GM12878 (cell line): Measurements from ENCODE around the gene ADAMTS2. TPM values are rescaled to one million over a fixed set of nuclear protein-coding genes. Genes with fewer than 3 reads are reported as not detected.

Source experiments
- ATAC-seq: fragments of 200-7000 bp; cut with Tn5 transposase; 3 replicates; pipeline ENCODE4 v1.9.1; 2020; ENCODE audit warnings: mild to moderate bottlenecking, moderate library complexity
- BruUV-seq: library from RNA; stranded (reverse); fragments of 400-500 nt; replicated peaks from 2 replicates; lab custom pipeline; 2021; lab: Mats Ljungman, UMichigan
- CTCF ChIA-PET: fragments of 300-600 bp; sonication (Branson Sonifier 250); formaldehyde crosslinking; extraction: SDS; loops from one replicate; lab custom pipeline; 2021; ENCODE audit warnings: inconsistent platforms; lab: Yijun Ruan, JAX
- POLR2A ChIA-PET: fragments of 350-600 bp; formaldehyde crosslinking; extraction: SDS; loops from one replicate; lab custom pipeline; 2021; ENCODE audit warnings: inconsistent platforms; lab: Charles Lee
- RAD21 ChIA-PET: fragments of 300-600 bp; sonication (Branson Sonifier 250); formaldehyde crosslinking; loops from one replicate; lab custom pipeline; 2023; ENCODE audit warnings: antibody characterized with exemption; ENCODE audit not compliant: unreplicated experiment; lab: Charles Lee
- SMC1A ChIA-PET: fragments of 300-600 bp; sonication (Branson Sonifier 250); formaldehyde crosslinking; loops from one replicate; lab custom pipeline; 2023; ENCODE audit not compliant: unreplicated experiment, uncharacterized antibody; lab: Charles Lee
- DNase-seq: peaks from one replicate; pipeline ENCODE4 v3.0.0-alpha.2; 2011; ENCODE audit warnings: low read depth, low spot score
- FAIRE-seq: peaks from 3 replicates; lab custom pipeline; 2011; peaks lifted over from hg19 to GRCh38; lab: Jason Lieb, UNC
- H2AFZ ChIP-seq: 2 replicates; pipeline ENCODE4 v1.6.0; 2011; ENCODE audit warnings: low read depth, low read length, control low read depth; ENCODE audit not compliant: control insufficient read depth
- H3K27ac ChIP-seq: 2 replicates; pipeline ENCODE4 v1.5.1; 2011; ENCODE audit warnings: control low read depth; ENCODE audit not compliant: control insufficient read depth, insufficient read depth
- H3K27me3 ChIP-seq, 2 experiments: replicated peaks in 1 of 2; 2 replicates each; pipeline versions ENCODE4 v1.6.0 to v1.6.1; 2011; ENCODE audit warnings: low read length in 1 of 2; ENCODE audit not compliant: control insufficient read depth in 2 of 2, insufficient read depth in 2 of 2
- H3K36me3 ChIP-seq, 2 experiments: 2 replicates each; pipeline ENCODE4 v1.5.1; 2011; ENCODE audit warnings: low read length in 1 of 2; ENCODE audit not compliant: control insufficient read depth in 2 of 2, insufficient read depth in 2 of 2
- H3K4me1 ChIP-seq: 2 replicates; pipeline ENCODE4 v1.6.1; 2011; ENCODE audit warnings: mild to moderate bottlenecking, low read length, moderate library complexity, mixed read lengths; ENCODE audit not compliant: control insufficient read depth, insufficient read depth
- H3K4me2 ChIP-seq: 2 replicates; pipeline ENCODE4 v1.6.0; 2011; ENCODE audit warnings: control low read depth; ENCODE audit not compliant: control insufficient read depth, insufficient read depth
- H3K4me3 ChIP-seq: fragments of 200-600 bp; sonication (generic); 2 replicates; pipeline ENCODE4 v1.5.1; 2016
- H3K79me2 ChIP-seq: 2 replicates; pipeline ENCODE4 v1.6.0; 2011; ENCODE audit warnings: low read length; ENCODE audit not compliant: control insufficient read depth, insufficient read depth
- H3K9ac ChIP-seq: 2 replicates; pipeline ENCODE4 v1.8.0; 2011; ENCODE audit warnings: low read length, control low read depth, mixed read lengths; ENCODE audit not compliant: control insufficient read depth, insufficient read depth
- H3K9me3 ChIP-seq: replicated peaks from 3 replicates; pipeline ENCODE4 v1.5.1; 2011; ENCODE audit warnings: mild to moderate bottlenecking, low read length; ENCODE audit not compliant: control insufficient read depth, insufficient read depth
- H4K20me1 ChIP-seq: 2 replicates; pipeline ENCODE4 v1.6.0; 2011; ENCODE audit not compliant: control insufficient read depth, insufficient read depth
- EZH2 ChIP-seq: IDR thresholded peaks from 2 replicates; pipeline ENCODE4 v1.6.1; 2012; ENCODE audit warnings: low read depth, mild to moderate bottlenecking, control low read depth, inconsistent platforms, low read length, borderline replicate concordance; ENCODE audit not compliant: control insufficient read depth
- IRF4 ChIP-seq: IDR thresholded peaks from 2 replicates; pipeline ENCODE4 v1.6.1; 2011; ENCODE audit warnings: low read depth, low read length
- IRF5 ChIP-seq: fragments of 450-650 bp; IDR thresholded peaks from 2 replicates; pipeline ENCODE4 v1.6.1; 2017; ENCODE audit warnings: borderline replicate concordance
- MEF2A ChIP-seq: IDR thresholded peaks from 2 replicates; pipeline ENCODE4 v1.6.1; 2011; ENCODE audit warnings: low read depth, mild to moderate bottlenecking, low read length, moderate library complexity; ENCODE audit not compliant: insufficient read depth
- SREBF2 ChIP-seq: IDR thresholded peaks from 2 replicates; pipeline ENCODE4 v1.6.1; 2012; ENCODE audit warnings: mild to moderate bottlenecking, low read length
- WRNIP1 ChIP-seq: IDR thresholded peaks from 2 replicates; pipeline ENCODE4 v1.6.1; 2011; ENCODE audit warnings: low read depth, low read length, improper control_type of control experiment, borderline replicate concordance
- YBX1 ChIP-seq: fragments of 450-650 bp; IDR thresholded peaks from 2 replicates; pipeline ENCODE4 v1.6.1; 2016; ENCODE audit warnings: antibody characterized with exemption
- ZNF207 ChIP-seq: fragments of 450-650 bp; IDR thresholded peaks from 2 replicates; pipeline ENCODE4 v1.6.1; 2014; ENCODE audit warnings: antibody characterized with exemption, mild to moderate bottlenecking, borderline replicate concordance
- ZNF592 ChIP-seq: fragments of 450-650 bp; IDR thresholded peaks from 2 replicates; pipeline ENCODE4 v1.6.1; 2017; ENCODE audit warnings: mild to moderate bottlenecking, moderate library complexity
- WGBS: methylation state at CpG from one replicate; pipeline ENCODE4 v1.1.6; 2016; ENCODE audit warnings: low lambda C conversion rate; ENCODE audit not compliant: insufficient replicate concordance, insufficient coverage; ENCODE audit errors: missing lambda C conversion rate; 5-methylcytosine and 5-hydroxymethylcytosine counted together
- in situ Hi-C: fragments of 300-500 bp; cut with MboI; formaldehyde crosslinking; loops from 9 replicates; pipeline ENCODE4 v1.14.3; 2018; ENCODE audit warnings: mixed read lengths
- intact Hi-C: fragments of 100-400 bp; cut with micrococcal nuclease; formaldehyde crosslinking; loops from one replicate; pipeline ENCODE4 v1.14.2; 2022; ENCODE audit not compliant: unreplicated experiment
- polyA plus RNA-seq, 11 experiments: library from polyadenylated mRNA; depleted of rRNA in 4 of 11; unstranded in 6 of 11; stranded (reverse) in 5 of 11; fragments of >200 nt; fragmentation: Nextera tagmentation in 4 of 11; fragmentation: Illumina TruSeq in 1 of 11; extraction: Ambion mirVana in 4 of 11; extraction: Trizol in 1 of 11; gene quantifications; 1 replicate in 1 of 11; 2 replicates in 10 of 11; pipeline versions ENCODE4 v1.2.1 to v1.2.3, GENCODE V29; 2011 to 2016; ENCODE audit warnings: inconsistent platforms in 2 of 11, missing spikeins in 2 of 11, low read depth in 1 of 11
- total RNA-seq, 4 experiments: library from RNA; depleted of rRNA in 3 of 4; stranded (reverse); fragments of >200 nt in 3 of 4; fragmentation: Illumina TruSeq in 1 of 4; extraction: Trizol in 1 of 4; gene quantifications; 2 replicates each; pipeline versions ENCODE4 v1.2.1 to v1.2.3, GENCODE V29; 2013 to 2021
- TF ChIP-seq, protein P1 (sequence below): fragments of 150-350 bp; IDR thresholded peaks from 2 replicates; pipeline ENCODE4 v1.6.1; 2014; ENCODE audit warnings: mild to moderate bottlenecking, low read depth, low read length

ADAMTS2 gene
- total and polyA plus RNA-seq, 10 of the 15 experiments (the other 5 are each of a cell fraction or from before 2014, with no cell fraction given), result 0.03 to 0.05 TPM; not detected in 8

DNA sequence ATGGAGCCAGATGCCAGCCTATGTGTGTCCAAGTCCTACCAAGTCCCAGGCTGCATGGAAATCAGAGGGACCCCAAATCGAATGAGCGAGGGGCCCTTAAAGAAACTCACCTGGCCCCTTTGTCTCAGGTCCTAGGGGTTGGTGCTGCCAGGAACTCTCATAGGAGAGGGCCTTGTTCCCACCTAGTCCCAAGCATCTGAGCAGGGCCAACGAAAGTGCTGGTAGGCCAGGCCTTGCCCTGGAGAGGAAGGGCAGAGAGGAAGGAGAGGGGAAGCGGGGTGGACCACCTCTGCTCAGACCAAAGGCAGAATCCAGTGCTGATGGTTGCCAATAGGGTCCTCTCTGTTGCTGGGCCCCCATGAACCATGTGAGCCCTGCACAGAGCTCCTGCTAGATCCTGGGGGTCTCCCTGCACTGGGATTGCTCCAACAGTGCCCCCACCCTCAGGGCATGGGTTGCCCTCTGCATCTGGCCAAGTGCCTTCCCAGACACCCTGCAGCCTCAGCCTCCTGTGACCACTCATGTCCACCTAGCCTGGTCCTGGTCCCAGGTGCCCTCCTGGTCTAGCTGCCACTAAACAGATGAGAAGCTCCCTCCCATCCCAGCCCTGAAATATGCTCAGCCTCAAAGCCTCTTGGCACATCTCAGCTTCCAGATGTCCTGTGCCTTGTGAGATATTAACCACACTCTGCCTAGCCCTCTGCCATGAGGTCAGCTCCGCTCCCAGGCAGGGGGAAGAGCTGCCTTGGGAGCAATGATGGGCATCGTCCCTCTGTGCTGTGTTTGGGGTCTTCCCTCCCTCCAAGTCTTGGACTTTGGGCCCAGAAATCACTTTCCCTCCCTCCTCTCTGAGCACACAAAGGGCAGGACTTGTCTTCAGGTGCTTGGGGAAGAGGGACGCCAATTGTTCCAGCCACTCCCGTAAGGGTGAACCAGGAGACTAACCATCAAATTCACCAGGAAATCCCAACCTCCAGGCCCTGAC is 109.6 kb downstream of the ADAMTS2 start:
- Histone ChIP-seq H3K27me3 (no peaks in the 10 kb centered on the region), H2AFZ (no peak overlapping the region), H3K9ac (no peak overlapping the region), H3K4me2 (no peak overlapping the region), H3K4me3 (no peak overlapping the region), H3K36me3 (no peaks in the 10 kb centered on the region)
- CTCF ChIA-PET, result no interaction called here
- DNase-seq (no peak), ATAC-seq (no peak)
- intact Hi-C loops, result no loop called here
- BruUV-seq, result no TSS peak
- RAD21 ChIA-PET, result no interaction called here
- no peak for TF ChIP-seq MEF2A
- TF ChIP-seq WRNIP1, result no peak
- no peak for TF ChIP-seq IRF5
- TF ChIP-seq IRF4, result no peak
- TF ChIP-seq SREBF2, result no peak
- no peak for TF ChIP-seq ZNF592
- TF ChIP-seq, protein P1, sequence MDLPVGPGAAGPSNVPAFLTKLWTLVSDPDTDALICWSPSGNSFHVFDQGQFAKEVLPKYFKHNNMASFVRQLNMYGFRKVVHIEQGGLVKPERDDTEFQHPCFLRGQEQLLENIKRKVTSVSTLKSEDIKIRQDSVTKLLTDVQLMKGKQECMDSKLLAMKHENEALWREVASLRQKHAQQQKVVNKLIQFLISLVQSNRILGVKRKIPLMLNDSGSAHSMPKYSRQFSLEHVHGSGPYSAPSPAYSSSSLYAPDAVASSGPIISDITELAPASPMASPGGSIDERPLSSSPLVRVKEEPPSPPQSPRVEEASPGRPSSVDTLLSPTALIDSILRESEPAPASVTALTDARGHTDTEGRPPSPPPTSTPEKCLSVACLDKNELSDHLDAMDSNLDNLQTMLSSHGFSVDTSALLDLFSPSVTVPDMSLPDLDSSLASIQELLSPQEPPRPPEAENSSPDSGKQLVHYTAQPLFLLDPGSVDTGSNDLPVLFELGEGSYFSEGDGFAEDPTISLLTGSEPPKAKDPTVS, result no peak
- TF ChIP-seq YBX1, result no peak
- no peak for TF ChIP-seq EZH2
- TF ChIP-seq ZNF207, result no peak
- TF ChIP-seq, all 136 proteins: peak for 0
- H3K79me2 ChIP-seq, result no peaks in the 10 kb centered on the region
- no peak for FAIRE-seq
- no peaks in the 10 kb centered on the region for H3K4me1 ChIP-seq
- in situ Hi-C loops, result no loop called here
- H4K20me1 ChIP-seq, result no peaks in the 10 kb centered on the region
- ChIA-PET POLR2A (no interaction called here), SMC1A (no interaction called here)
- no peak overlapping the region for H3K27ac ChIP-seq
- 30% methylated on average over 8 of the region's 8 CpGs for WGBS
- H3K9me3 ChIP-seq, result peaks cover 1% of the 10 kb centered on the region; the same call in 2 of the 3 replicates
